Natural killer cell (primary cell): ENCODE measurements around the gene SNED1. TPM values are rescaled to one million over a fixed set of nuclear protein-coding genes. Genes with fewer than 3 reads are reported as not detected.

Source experiments
- ATAC-seq, 3 donors: fragments of 150-1000 bp in 2 of 3; fragments of 200-7000 bp in 1 of 3; cut with Tn5 transposase; 1 replicate in 1 of 3; 2 replicates in 2 of 3; pipeline ENCODE4 v1.10.0; 2021; ENCODE audit warnings: mild to moderate bottlenecking in 2 of 3, moderate library complexity in 2 of 3
- DNase-seq, 2 donors: peaks; one replicate each; pipeline versions ENCODE4 v3.0.0 to v3.0.0-alpha.2; 2013 to 2021; ENCODE audit warnings: mixed read lengths in 1 of 2
- H3K27ac ChIP-seq: one replicate; pipeline ENCODE4 v1.5.1; 2013; ENCODE audit warnings: mild to moderate bottlenecking, low read length
- H3K27me3 ChIP-seq: one replicate; pipeline ENCODE4 v1.6.1; 2013; ENCODE audit warnings: low read length; ENCODE audit not compliant: control insufficient read depth, insufficient read depth
- H3K36me3 ChIP-seq: one replicate; pipeline ENCODE4 v1.6.1; 2013; ENCODE audit warnings: low read length; ENCODE audit not compliant: control insufficient read depth, insufficient read depth
- H3K4me1 ChIP-seq: one replicate; pipeline ENCODE4 v1.6.1; 2013; ENCODE audit warnings: low read length; ENCODE audit not compliant: control insufficient read depth, insufficient read depth
- H3K4me3 ChIP-seq: one replicate; pipeline ENCODE4 v1.5.1; 2013; ENCODE audit warnings: low read length
- H3K9me3 ChIP-seq: one replicate; pipeline ENCODE4 v1.6.1; 2013; ENCODE audit warnings: low read length; ENCODE audit not compliant: control insufficient read depth, insufficient read depth
- H3K27ac Mint-ChIP-seq, 2 donors: one replicate each; pipeline ENCODE4 v1.8.0; 2022; ENCODE audit warnings: mild to moderate bottlenecking in 2 of 2, mixed read lengths in 2 of 2, moderate library complexity in 1 of 2
- H3K27me3 Mint-ChIP-seq, 2 donors: one replicate each; pipeline ENCODE4 v1.8.0; 2022; ENCODE audit warnings: low read depth in 2 of 2, mixed read lengths in 2 of 2
- H3K36me3 Mint-ChIP-seq: one replicate; pipeline ENCODE4 v1.8.0; 2022; ENCODE audit warnings: mixed read lengths
- H3K4me1 Mint-ChIP-seq, 2 donors: one replicate each; pipeline ENCODE4 v1.8.0; 2022; ENCODE audit warnings: mixed read lengths in 2 of 2
- H3K4me3 Mint-ChIP-seq: one replicate; pipeline ENCODE4 v1.8.0; 2022; ENCODE audit warnings: mild to moderate bottlenecking, moderate library complexity, mixed read lengths
- H3K9me3 Mint-ChIP-seq, 2 donors: one replicate each; pipeline ENCODE4 v1.8.0; 2022; ENCODE audit warnings: mixed read lengths in 2 of 2
- WGBS: methylation state at CpG from one replicate; pipeline ENCODE4 v1.1.7; 2013; ENCODE audit warnings: missing lambda C conversion rate; ENCODE audit not compliant: insufficient coverage; 5-methylcytosine and 5-hydroxymethylcytosine counted together
- intact Hi-C: fragments of 100-400 bp; cut with micrococcal nuclease; formaldehyde crosslinking; loops from one replicate; pipeline ENCODE4 v1.14.2; 2022
- total RNA-seq, 4 donors: library from RNA; stranded (reverse); fragments of 120-200 nt in 1 of 4; gene quantifications; one replicate each; pipeline versions ENCODE4 v1.2.3 to v1.2.4, GENCODE V29; 2013 to 2022
- TF ChIP-seq, protein P1 (sequence below): fragments of 200-600 bp; IDR thresholded peaks from one replicate; pipeline ENCODE4 v1.8.0; 2022; ENCODE audit warnings: antibody characterized with exemption

The SNED1 gene
- total RNA-seq, 3 donors from 2014 or later (not counting 1 experiment from before 2014, with no cell fraction given), result 0.97 to 4.9 (median 2.5) TPM

DNA sequence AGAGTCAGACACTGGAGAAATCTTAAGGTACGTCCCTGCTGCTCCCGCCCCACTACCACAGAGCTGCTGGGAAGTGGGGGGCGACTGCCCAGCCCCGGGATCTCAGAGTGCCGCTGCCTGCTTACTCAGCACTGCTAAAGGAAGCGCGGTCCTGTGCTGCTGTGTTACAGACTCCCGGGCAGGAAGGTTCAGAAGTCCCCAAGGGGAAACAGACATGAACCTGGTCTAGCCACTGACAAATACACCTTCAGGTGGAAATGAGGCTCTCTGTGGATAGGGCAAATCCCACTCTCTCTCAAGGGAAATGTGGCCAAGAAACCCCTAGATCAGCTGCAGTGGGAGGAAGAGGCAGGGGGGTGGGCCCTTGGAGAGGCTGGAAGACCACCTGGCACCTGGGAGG lies 90.0 kb downstream of the SNED1 start:
- no peaks in the 10 kb centered on the region for H3K27me3 Mint-ChIP-seq
- Histone ChIP-seq H3K36me3 (peaks cover 57% of the 10 kb centered on the region), H3K27me3 (no peaks in the 10 kb centered on the region), H3K9me3 (no peaks in the 10 kb centered on the region), H3K4me3 (no peak overlapping the region), H3K4me1 (no peaks in the 10 kb centered on the region), H3K27ac (no peak overlapping the region)
- TF ChIP-seq, protein P1, sequence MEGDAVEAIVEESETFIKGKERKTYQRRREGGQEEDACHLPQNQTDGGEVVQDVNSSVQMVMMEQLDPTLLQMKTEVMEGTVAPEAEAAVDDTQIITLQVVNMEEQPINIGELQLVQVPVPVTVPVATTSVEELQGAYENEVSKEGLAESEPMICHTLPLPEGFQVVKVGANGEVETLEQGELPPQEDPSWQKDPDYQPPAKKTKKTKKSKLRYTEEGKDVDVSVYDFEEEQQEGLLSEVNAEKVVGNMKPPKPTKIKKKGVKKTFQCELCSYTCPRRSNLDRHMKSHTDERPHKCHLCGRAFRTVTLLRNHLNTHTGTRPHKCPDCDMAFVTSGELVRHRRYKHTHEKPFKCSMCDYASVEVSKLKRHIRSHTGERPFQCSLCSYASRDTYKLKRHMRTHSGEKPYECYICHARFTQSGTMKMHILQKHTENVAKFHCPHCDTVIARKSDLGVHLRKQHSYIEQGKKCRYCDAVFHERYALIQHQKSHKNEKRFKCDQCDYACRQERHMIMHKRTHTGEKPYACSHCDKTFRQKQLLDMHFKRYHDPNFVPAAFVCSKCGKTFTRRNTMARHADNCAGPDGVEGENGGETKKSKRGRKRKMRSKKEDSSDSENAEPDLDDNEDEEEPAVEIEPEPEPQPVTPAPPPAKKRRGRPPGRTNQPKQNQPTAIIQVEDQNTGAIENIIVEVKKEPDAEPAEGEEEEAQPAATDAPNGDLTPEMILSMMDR, result no peak
- H3K4me3 Mint-ChIP-seq, result no peak overlapping the region
- DNase-seq, result no peak
- H3K36me3 Mint-ChIP-seq, result peaks cover 10% of the 10 kb centered on the region
- intact Hi-C loops, result no loop called here
- no peaks in the 10 kb centered on the region for H3K9me3 Mint-ChIP-seq
- no peak overlapping the region for H3K27ac Mint-ChIP-seq
- ATAC-seq, result no peak
- H3K4me1 Mint-ChIP-seq, result peaks cover 0 to 5% of the 10 kb centered on the region in 2 donors
- 68% methylated on average over 8 of the region's 8 CpGs for WGBS

GRCh38 chr2:241088791-241089732 lies 90.6 kb downstream of the SNED1 start:
- H3K27me3 ChIP-seq, result no peaks in the 10 kb centered on the region
- H3K36me3 ChIP-seq, result peaks cover 62% of the 10 kb centered on the region
- Mint-ChIP-seq H3K27me3 (no peaks in the 10 kb centered on the region), H3K4me1 (peaks cover 0 to 5% of the 10 kb centered on the region in 2 donors), H3K27ac (no peak overlapping the region), H3K36me3 (peaks cover 10% of the 10 kb centered on the region), H3K9me3 (no peaks in the 10 kb centered on the region), H3K4me3 (no peak overlapping the region)
- TF ChIP-seq, protein P1, result no peak
- no peak overlapping the region for H3K4me3 ChIP-seq
- no peaks in the 10 kb centered on the region for H3K4me1 ChIP-seq
- no peak overlapping the region for H3K27ac ChIP-seq
- ATAC-seq, result no peak
- 82% methylated on average over 19 of the region's 20 CpGs for WGBS
- DNase-seq, result no peak
- intact Hi-C loops, result no loop called here
- H3K9me3 ChIP-seq, result no peaks in the 10 kb centered on the region

GRCh38 chr2:241091201-241091600 lies 92.8 kb downstream of the SNED1 start:
- Histone ChIP-seq H3K4me1 (peaks cover 5% of the 10 kb centered on the region), H3K27me3 (no peaks in the 10 kb centered on the region), H3K36me3 (peaks cover 80% of the 10 kb centered on the region), H3K27ac (no peak overlapping the region), H3K4me3 (no peak overlapping the region), H3K9me3 (no peaks in the 10 kb centered on the region)
- Mint-ChIP-seq H3K4me1 (peaks cover 10 to 18% of the 10 kb centered on the region in 2 donors), H3K4me3 (no peak overlapping the region), H3K27ac (no peak overlapping the region), H3K36me3 (no peaks in the 10 kb centered on the region), H3K9me3 (no peaks in the 10 kb centered on the region), H3K27me3 (no peaks in the 10 kb centered on the region)
- no peak for DNase-seq
- intact Hi-C loops, result no loop called here
- WGBS, result 97% methylated on average over 9 of the region's 10 CpGs
- TF ChIP-seq, protein P1, result no peak
- ATAC-seq, result no peak
